22Rv1 (cell line): ENCODE data around the gene TTC31.

Source experiments
- H3K27ac ChIP-seq: fragments of 450-650 bp; 2 replicates; pipeline ENCODE4 v1.5.1; 2017
- CTCF ChIP-seq: fragments of 450-650 bp; IDR thresholded peaks from 2 replicates; pipeline ENCODE4 v1.5.1; 2017; ENCODE audit warnings: mild to moderate bottlenecking
- ZFX ChIP-seq: fragments of 450-650 bp; IDR thresholded peaks from 2 replicates; pipeline ENCODE4 v1.6.1; 2017; ENCODE audit warnings: antibody characterized with exemption, borderline replicate concordance

Gene TTC31

GRCh38 chr2:74440378-74441169 is 42.3 kb upstream of the TTC31 start:
- H3K27ac ChIP-seq = peak overlapping the region; percentile 97

GRCh38 chr2:74441170-74441689 is 41.7 kb upstream of the TTC31 start:
- TF ChIP-seq CTCF = no peak
- no peak for TF ChIP-seq ZFX

More at GRCh38 chr2:74440378-74441169, 42.3 kb upstream of the TTC31 start:
- TF ChIP-seq ZFX (no peak), CTCF (peak; percentile 34)

GRCh38 chr2:74441690-74442482 is 41.0 kb upstream of the TTC31 start, which contains the start of gene RTKN:
Gene RTKN (minus strand): TSS chr2:74441937. CDS start chr2:74441816, 121 bp downstream.
- peak within 1 kb of the TSS; percentile 97 for H3K27ac ChIP-seq
- no peak for TF ChIP-seq ZFX
- no peak for TF ChIP-seq CTCF

More at GRCh38 chr2:74441170-74441689, 41.7 kb upstream of the TTC31 start:
- peak overlapping the region; percentile 97 for H3K27ac ChIP-seq

- H3K27ac ChIP-seq = peak overlapping the region; percentile 97
These were observed 40.2 kb upstream of the TTC31 start for GRCh38 chr2:74442483-74443297.

- no peak for TF ChIP-seq ZFX
- TF ChIP-seq CTCF = no peak
- H3K27ac ChIP-seq = no peak overlapping the region
These were observed 38.2 kb upstream of the TTC31 start for GRCh38 chr2:74444498-74445318.

- H3K27ac ChIP-seq = no peak overlapping the region
- TF ChIP-seq ZFX (no peak), CTCF (no peak)
These were observed 35.5 kb upstream of the TTC31 start for GRCh38 chr2:74447230-74447999.
